HG02759 (cell line): Measurements from ENCODE around the gene CNKSR1.

Experiments
- ATAC-seq: cut with Tn5 transposase; IDR thresholded peaks from one replicate; pipeline ENCODE4 v1.9.1; 2021; ENCODE audit warnings: mild to moderate bottlenecking, moderate library complexity; ENCODE audit not compliant: unreplicated experiment

The CNKSR1 gene

DNA sequence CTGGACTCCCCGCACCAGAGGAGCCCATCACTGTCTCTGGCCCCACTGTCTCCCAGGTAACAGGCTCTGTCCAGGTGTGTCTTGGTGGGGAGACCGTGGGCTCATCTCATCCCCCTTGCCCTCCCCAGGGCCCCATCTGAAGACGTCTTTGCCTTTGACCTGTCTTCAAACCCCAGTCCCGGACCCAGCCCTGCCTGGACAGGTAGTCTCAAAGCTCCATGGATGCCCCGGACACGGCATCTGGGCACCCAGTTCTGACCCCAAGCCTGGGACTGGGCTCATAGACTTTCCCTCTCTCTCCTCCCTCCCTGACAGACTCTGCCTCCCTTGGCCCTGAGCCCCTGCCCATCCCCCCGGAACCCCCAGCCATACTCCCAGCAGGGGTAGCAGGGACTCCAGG, 6.8 kb downstream of the CNKSR1 start:
- no peak for ATAC-seq

GRCh38 chr1:26184883-26185282, 7.6 kb downstream of the CNKSR1 start:
- no peak for ATAC-seq

DNA sequence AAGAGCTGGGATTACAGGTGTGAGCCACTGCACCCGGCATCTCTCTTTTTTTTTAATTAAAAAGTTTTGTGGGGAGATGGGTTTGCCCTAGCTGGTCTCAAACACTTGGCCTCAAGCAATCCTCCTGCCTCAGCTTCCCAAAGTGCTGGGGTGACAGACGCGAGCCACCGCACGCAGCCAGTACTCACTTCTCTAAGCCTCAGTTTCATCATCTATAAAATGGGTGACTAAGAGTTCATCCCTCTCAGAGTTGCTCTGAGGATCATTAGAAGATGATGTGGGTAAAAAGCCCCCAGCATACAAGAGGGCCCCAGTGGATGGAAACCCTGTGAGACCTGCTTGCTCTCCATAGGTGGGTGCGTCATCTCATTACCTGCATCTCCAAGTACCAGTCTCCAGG, 10.6 kb downstream of the CNKSR1 start:
- ATAC-seq = no peak

- ATAC-seq = no peak
Observed at GRCh38 chr1:26188477-26188876, 11.2 kb downstream of the CNKSR1 start.

DNA sequence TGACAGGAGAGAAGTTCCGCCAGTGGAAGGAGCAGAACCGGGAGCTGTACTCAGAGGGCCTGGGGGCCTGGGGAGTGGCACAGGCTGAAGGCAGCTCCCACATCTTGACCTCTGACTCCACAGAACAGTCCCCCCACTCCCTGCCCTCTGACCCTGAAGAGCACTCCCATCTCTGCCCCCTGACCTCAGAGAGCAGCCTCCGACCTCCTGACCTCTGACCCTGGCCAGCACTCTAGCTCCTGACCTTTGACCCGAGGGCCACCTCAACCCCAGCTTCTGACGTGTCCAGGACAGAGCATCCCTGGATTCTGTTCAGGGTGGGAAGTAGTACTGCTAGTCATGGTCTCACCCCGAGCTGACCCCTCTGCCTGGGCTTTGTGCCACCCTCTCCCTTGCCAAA, 12.0 kb downstream of the CNKSR1 start:
- ATAC-seq = no peak

GRCh38 chr1:26189751-26190275, 12.5 kb downstream of the CNKSR1 start:
- ATAC-seq = no peak

DNA sequence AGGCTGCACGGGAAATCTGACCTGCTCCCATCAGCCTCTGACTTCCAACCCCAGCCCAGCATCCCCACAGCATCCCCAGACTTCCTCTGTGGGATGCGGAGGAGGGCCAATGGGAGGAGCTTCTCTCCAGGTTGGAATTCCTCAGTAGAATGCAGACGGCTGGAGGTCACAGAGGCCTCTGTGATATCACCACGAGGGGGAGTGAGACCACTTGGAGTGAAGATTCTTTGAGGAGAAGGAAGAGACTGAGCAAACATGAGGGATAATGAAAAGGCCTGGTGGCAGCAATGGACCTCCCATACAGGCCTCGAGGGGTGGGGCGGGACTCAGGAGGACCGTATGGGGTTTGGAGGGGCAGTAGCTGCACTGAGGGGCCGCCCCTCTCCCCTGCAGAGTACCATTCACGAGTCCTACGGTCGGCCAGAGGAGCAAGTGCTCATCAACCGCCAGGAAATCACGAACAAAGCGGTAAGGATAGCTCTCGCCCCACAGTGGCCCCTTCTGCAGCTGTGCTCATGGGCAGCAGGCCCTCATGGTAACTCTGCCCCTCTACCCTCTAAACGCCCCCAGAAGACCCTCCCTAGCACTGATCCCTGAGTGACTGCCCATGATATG, 13.2 kb downstream of the CNKSR1 start, which contains the start of gene CATSPER4:
CATSPER4 (plus strand) TSS at position 230 of the 615 bp plus-strand sequence; CDS start at position 256, 26 bp downstream.
- no peak for ATAC-seq

GRCh38 chr1:26191739-26192138, 14.4 kb downstream of the CNKSR1 start:
- ATAC-seq = no peak

DNA sequence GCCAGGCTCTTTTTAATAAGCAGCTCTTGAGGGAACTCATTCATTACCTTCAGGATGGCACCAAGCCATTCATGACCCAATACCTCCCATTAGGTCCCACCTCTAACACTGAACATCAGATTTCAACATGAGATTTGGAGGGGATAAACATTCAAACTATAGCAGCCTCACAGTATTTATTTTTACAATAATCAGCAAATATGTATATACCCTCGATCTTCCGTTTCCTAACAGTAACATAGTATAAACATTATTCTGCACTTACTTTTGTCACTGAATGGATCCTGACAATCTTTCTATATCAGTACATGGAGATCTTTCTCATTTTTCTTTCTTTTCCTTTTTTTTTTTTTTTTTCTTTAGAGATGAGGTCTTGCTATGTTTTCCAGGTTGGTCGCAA, 18.5 kb downstream of the CNKSR1 start:
- no peak for ATAC-seq

- no peak for ATAC-seq
Observed at GRCh38 chr1:26197301-26197700, 20.0 kb downstream of the CNKSR1 start.

DNA sequence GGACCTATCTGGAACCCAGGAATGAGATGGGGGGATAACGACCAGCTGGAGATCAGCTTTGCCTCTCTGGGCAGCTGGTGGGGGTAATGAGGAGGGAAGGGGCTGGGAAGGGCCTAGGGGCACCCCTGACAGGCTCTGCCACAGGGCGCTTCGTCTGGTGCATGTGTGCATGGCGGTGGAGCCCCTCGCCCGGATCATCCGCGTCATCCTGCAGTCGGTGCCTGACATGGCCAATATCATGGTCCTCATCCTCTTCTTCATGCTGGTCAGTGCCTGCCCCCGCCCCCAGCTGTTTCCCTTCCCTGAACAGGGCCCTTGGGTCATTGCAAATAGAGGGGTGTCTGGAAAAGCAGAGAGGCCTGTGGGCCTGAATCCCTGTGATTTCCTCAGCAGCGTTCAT, 20.5 kb downstream of the CNKSR1 start:
- no peak for ATAC-seq

- ATAC-seq = no peak
Observed at GRCh38 chr1:26200413-26200812, 23.1 kb downstream of the CNKSR1 start.

DNA sequence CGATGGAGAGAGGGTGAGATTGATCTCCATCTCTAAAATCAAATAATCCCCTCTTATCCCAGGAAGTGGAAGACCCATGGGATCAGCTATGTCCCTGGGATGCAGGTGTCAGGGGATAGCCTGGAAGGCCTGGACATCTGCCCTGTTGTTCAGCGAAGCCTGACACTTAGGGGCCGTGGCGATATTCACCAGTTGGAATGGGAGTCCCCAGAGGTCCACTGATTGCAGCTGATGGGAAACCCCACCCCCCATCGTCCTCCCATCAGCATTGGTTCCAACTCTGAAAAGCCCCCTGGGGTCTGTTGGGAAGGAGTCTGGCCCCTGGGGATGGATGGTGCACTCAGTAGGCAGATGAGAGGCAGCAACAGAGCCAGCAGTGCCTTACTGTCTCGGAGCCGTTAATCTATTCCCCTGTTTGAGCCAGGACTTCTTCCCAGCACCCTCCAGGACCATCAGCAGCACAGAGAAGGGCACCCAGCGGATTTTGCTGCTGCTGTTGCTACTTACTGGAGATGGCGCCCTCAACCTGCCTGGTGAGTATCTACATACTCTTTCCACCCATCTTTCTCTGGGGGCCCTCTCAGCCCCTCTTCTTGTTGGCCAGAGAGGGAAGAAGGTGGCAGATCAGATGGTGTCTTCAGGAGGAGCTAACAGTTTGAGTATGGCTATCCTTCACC, 26.5 kb downstream of the CNKSR1 start:
- no peak for ATAC-seq

DNA sequence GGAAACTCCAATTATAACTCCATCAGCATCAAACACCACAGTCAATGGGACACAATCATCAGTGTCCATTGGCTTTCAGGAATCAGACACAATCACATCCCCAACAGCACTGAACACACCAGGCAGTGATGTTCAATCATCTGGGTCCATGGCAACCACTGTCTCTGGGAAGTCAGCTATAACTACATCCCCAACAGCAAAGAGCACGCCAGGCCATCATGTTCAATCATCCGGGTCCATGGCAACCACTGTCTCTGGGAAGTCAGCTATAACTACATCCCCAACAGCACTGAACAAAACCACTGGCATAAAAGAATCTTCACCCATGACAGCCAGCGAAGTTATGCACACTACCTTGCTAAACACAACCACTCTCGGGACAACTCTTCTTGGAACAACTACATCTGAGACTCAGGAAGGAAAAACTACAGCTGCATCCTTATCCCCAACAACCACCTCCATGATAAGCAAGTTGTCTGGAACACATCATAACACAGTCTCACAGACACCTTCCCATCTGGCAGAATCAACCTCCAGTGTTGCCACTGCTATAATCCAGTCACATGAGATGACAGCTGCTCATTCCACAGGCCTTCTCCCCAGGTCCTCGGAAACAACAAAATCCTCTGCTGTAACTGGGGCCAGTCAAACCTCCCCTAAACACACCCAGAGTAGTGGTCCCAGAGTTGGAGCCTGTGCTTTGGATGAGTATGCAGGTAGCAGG, 33.0 kb downstream of the CNKSR1 start:
- ATAC-seq = no peak

DNA sequence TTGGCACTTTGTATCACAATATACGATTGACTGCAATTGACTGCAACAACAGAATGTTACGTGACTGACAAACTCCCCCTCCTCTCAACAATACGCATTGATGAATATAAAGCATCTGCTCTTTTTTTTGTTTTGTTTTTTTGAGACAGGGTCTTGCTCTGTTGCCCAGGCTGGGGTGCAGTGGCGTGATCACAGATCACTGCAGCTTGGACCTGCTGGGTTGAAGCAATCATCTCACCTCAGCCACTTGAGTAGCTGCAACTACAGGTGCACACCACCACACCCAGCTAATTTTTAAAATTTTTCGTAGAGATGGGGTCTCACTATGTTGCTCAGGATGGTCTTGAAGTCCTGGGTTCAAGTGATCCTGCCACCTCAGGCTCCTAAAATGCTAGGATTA, 35.4 kb downstream of the CNKSR1 start:
- no peak for ATAC-seq

DNA sequence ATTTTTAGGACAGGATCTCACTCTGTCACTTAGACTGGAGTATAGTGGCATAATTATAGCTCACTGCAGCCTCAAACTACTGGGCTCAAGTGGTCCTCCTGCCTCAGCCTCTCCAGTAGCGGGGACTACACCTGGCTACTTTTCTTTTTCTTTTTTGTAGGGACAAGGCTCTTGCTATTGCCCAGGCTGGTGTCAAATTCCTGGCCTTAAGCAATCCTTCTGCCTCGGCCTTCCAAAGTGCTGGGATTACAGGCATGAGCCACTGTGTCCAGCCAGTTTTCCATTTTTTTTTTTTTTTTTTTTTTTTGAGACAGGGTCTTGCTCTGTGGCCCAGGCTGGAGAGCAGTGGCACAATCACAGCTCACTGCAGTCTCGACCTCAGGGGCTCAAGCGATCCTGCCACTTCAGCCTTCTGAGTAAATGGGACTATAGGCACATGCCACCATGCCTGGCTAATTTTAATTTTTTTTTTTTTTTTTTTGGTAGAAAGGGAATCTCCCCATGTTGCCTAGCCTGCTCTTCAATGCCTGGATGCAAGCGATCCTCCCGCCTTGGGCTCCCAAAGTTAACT, 36.1 kb downstream of the CNKSR1 start:
- ATAC-seq = no peak

GRCh38 chr1:26215246-26215645, 38.0 kb downstream of the CNKSR1 start:
- ATAC-seq = no peak

- ATAC-seq = no peak
Observed at GRCh38 chr1:26218906-26219494, 41.7 kb downstream of the CNKSR1 start.

DNA sequence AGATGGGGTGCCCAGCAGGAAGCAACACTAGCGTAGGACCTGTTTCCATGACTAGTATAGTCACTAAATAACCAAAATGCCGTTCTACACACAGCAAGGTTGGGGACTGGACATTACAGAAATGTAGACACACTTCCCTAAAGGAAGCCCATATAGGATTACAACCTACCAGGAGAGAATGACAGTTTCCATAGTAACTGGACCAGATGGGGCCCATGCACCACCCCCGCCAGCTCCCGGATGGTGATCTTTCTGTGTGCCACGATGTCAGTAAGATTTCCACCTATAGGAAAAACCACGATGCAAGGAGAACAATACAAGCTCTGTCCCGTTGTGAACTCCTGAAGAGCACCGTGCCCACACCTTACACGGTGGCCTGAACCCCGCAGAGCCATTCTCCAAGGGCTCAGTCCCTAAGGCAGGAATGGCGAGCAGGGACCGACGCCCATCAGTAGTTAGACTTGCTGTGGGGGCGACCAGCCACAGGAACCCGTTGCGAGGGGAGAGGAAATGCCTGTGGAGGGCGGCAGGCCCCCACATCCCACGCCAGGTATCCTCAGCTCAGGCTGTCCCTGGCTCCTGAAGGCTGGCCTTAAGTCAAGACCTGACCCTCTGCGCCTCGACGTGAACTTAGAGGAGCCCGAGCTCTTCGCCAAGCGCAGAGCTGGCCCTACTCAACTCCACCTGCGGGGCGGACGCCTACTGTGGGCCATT, 43.1 kb downstream of the CNKSR1 start:
- ATAC-seq = no peak

GRCh38 chr1:26221094-26221493, 43.8 kb downstream of the CNKSR1 start:
- no peak for ATAC-seq

GRCh38 chr1:26224606-26225005, 47.3 kb downstream of the CNKSR1 start:
- no peak for ATAC-seq
